ENCODE data around the gene CALHM3.

- TF ChIP-seq, protein P1, sequence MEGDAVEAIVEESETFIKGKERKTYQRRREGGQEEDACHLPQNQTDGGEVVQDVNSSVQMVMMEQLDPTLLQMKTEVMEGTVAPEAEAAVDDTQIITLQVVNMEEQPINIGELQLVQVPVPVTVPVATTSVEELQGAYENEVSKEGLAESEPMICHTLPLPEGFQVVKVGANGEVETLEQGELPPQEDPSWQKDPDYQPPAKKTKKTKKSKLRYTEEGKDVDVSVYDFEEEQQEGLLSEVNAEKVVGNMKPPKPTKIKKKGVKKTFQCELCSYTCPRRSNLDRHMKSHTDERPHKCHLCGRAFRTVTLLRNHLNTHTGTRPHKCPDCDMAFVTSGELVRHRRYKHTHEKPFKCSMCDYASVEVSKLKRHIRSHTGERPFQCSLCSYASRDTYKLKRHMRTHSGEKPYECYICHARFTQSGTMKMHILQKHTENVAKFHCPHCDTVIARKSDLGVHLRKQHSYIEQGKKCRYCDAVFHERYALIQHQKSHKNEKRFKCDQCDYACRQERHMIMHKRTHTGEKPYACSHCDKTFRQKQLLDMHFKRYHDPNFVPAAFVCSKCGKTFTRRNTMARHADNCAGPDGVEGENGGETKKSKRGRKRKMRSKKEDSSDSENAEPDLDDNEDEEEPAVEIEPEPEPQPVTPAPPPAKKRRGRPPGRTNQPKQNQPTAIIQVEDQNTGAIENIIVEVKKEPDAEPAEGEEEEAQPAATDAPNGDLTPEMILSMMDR (IDR thresholded peaks at IDR 0.05) = no peak
- TF ChIP-seq POLR2A (IDR thresholded peaks at IDR 0.05) = no peak
These were observed 27.0 kb upstream of the CALHM3 start for GRCh38 chr10:103506061-103506460.
